HG03442 (cell line): ENCODE measurements around the gene SIAH1.
"Not testable (repeated sequence)": the region's sequence is repeated elsewhere in the genome, so short reads cannot be mapped to it uniquely, and the experiment has no call there.

Source experiments
- ATAC-seq: cut with Tn5 transposase; IDR thresholded peaks from one replicate; pipeline ENCODE4 v1.9.1; 2021; ENCODE audit warnings: mild to moderate bottlenecking, moderate library complexity; ENCODE audit not compliant: unreplicated experiment

SIAH1 gene

GRCh38 chr16:48393485-48394354, 8.5 kb upstream of the SIAH1 start:
- no peak for ATAC-seq

DNA sequence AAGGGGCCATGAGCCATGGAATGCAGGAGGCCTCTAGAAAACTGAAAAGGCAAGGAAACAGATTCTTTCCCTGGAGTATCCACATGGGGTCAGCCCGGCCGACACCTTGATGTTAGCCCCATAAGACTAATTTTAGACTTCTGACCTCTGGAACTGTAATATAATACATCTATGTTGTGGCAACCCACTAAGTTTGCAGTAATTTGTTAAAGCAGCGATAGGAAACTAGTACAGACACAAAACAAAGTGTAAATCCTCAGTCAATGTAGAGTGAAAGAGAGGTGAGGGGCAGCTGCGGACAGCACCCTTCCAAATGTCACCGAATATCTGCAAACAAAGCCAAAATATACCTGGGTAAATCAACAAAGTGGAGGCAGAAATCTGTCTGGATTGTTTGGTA, 7.2 kb upstream of the SIAH1 start:
- ATAC-seq: no peak

DNA sequence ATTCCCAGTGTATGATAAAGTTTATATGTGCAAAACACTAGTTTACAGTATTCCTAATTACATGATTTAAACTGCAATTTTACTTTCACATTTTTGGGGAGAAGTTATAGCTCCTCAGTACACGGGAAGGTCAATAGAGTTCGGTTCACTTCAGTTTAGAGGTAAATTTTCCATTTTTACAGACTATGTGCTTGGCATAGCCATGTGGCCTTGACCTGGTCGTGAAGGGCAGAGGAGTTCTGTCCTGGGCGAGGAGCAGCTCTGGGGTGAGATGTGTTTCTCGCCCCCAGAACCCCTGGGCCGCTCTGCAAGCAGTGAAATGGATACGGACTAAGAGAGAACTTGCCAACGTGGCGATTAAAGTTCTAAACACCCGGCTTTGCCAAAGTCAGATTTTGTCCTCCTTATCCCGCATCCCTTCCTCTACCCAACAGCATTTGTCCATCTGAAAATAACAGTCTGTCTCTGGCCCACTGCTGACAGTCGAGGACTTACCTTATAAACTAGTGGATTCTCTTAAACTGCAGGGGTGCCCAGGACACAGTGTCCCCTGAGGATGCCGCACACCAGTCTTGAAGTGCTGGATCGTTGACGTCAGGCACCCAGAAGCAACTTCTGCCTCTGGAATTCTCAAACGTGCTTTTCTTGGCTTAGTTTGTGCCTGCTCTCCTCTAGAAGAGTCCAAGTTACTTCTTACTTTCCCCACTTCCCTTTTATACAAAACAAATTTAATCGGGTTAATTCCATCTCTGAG, 1.5 kb upstream of the SIAH1 start:
- no peak for ATAC-seq

DNA sequence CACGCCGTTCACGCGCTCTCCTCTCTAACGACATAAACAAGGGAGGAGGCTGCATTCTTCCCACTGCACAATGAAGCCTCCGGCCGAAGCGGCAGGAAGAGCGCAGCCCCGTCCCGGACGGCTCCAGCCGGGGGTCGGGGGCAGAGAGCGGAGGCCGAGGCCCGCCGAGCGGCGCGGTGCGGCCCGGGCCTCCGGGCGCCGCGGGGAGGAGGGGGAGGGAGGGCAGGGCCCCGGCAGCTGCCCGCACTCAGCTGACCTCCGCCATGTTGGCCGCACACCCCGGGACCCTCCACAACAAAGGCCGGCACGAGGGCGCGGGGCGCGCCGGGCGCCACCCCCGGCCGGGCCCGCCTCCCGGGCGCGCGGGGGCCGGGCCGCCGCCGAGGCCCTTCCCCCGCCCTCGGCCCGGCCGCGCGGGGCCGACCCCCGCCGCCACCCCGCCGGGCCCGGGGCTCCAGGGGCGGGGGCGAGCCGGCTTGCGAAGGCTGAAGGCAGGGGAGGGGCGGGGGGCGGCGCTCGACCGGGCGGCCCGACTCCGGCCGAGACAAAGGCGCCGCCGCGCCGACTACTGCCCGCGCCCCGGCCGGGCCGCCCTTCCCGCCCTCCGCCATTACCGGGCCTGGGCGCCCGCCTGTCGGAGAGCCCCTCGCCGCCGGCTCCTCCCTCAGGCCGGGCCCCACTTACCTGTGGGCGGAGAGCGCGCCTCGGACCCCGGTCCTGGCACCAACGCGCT, 527 bp downstream of the SIAH1 start:
- ATAC-seq: peak; percentile 49

DNA sequence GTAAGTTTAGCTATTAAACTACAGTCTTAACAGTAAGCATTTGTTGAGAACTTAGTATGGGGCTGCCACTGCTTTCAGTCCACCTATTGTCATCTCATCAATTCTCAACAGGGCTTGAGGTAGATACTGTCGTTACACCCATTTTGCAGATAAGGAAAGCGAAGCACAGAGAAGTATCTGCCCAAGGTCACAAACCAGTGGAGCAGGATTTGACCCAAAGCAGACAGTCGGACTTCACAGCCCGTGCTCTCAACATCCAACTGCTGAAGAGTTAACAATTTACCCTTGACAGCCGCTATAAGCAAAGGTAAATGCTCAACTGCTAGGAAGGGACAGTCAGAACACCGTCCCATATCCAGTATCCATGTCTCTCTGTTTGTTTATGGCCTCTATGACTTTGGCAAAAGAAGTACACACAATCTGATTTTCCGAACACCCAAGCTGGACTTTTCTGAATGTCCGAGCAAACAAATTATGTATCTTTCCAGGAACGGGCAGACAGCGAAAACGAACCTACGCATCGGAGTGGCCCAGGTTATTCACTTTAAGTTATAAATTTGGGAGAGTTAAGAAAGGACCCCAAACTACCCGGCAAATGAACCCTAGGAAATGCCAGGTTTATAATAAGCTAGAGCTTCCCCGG, 1.2 kb downstream of the SIAH1 start:
- no peak for ATAC-seq

DNA sequence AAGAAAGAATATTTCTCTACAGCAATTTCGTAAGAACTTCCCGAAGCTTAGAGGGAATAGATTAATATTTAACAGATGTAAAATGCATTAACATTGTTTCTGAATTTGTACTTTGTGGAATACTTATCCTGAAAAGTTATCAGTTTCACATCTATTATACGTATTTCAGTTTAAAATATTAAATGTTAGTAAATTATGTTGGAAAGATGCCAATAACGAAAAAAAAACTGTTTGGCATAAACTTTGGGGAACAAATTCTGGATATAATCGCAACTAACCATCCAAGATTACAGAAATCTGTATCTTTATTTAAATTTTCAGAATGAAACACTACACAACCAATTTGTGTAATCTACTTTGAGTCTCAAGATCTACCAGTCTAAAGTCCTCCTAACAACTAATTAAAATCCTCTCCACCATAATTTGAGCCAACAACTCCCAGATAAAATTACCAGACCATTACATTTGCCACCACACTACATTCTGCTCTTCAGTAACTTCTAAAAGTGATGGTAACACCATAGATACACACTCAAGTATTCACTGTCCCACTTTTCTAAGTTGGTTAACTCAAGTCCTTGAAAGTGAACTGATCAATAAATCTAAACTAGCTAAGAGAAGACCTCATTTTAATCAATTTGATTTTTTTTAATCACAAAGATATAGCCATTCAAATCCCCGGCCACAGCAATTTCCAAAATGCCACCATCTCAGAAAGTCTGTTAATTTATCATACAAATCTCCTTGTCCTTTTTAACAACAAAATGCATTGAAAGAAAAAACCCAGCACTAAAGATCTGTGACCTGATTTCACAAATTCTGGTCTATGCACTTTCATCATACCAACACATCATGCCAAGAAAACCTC, 2.0 kb downstream of the SIAH1 start:
- no peak for ATAC-seq

GRCh38 chr16:48382131-48382530, 3.1 kb downstream of the SIAH1 start:
- ATAC-seq: no peak

- no peak for ATAC-seq
Measured at GRCh38 chr16:48381201-48381600, 4.0 kb downstream of the SIAH1 start.

DNA sequence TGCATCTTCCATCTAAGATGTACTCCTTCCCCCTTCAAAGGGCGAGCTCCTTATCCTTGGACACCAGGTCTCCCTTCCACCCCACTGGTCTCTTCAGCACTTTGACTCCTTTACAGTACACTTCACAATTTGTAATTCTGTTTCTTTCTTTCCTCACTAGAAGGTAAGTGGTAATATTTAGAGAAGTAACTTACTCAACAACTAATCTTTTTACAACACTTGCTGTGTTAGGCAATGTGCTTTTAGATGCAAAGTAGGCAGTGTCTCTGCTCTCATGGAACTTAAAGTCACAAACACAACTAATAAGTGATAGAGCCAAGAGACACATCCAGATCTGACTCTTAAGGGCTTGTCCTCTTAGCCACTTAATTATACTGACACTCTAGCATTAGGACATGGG, 6.4 kb downstream of the SIAH1 start:
- no peak for ATAC-seq

GRCh38 chr16:48378276-48378675, 6.9 kb downstream of the SIAH1 start:
- ATAC-seq: no peak

- not testable (repeated sequence) for ATAC-seq
Measured at GRCh38 chr16:48377301-48377700, 7.9 kb downstream of the SIAH1 start.

DNA sequence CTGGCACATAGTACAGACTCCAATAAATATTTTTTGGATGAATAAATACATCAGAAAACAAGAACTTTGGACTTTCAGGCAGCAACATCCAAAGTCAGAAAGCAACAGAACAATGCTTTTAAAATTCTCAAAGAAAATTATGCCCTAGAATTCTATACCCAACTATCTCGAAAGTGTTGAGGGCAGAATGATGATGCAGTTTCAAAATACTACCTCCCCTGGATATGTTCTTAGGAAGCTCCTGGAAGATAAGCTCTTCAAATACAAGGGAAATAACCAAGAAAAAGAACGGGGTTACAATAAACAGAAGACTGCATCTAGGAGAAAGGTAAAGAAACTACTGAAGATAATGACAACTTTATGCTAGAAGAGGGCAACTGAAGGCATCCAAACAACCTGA, 11.0 kb downstream of the SIAH1 start:
- no peak for ATAC-seq

DNA sequence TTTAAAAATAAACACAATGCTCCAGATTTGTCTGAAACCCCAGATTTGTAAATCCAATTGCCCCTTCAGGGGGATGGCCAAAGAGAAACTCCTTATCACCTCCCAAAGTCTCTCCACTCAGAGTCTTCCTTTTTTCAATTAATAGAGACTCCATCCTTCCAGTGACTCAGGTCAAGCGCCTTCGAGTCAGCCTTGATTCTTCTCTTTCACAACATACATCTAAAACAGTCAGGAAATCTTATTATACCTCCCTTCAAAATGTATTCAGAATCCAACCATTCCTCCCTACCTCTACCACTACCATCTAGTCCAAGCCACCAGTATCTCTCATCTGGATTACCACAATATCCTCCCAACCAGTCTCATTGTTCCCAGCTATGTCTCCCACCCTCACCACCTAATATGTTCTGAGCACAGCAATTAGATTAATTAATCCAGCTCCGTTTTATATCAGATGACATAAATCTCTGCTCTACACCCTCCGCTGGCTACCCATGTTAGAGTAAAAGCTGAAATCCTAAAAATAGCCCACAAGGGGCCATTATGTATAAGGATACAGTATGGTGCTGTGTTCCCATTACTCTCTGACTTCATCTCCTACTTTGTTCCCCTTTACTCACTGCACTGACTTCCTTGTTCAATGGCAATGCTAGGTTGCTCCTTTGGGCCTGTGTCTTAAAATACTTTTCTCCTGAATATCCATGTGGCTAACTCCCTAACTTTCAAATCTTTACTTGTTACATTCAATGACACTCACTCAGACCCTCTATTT, 11.8 kb downstream of the SIAH1 start:
- ATAC-seq: no peak

GRCh38 chr16:48372744-48373143, 12.5 kb downstream of the SIAH1 start:
- ATAC-seq: no peak

- no peak for ATAC-seq
Measured at GRCh38 chr16:48371393-48371780, 13.8 kb downstream of the SIAH1 start.

- ATAC-seq: not testable (repeated sequence)
Measured at GRCh38 chr16:48370668-48371392, 14.4 kb downstream of the SIAH1 start.

- no peak for ATAC-seq
Measured at GRCh38 chr16:48370229-48370628, 15.0 kb downstream of the SIAH1 start.

DNA sequence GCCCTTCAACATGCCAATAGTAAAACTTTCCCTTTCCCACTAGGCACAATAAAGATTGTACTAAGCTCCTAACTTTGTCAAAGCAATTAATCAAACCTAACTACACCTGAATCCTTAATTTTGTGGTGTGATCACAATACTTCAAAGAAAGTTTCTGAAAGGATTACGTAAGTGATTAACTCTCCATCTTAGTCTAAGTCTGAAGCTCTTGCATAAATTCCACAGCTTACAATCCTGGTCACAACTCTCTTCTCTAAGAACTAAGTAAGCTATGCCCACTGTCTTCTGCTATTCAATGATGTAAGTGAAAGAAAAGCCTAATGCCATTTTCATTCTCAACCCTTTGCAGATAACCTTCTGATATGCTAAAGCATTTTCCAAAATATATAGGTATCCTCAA, 15.4 kb downstream of the SIAH1 start:
- no peak for ATAC-seq
